Fibroblast of pulmonary artery (primary cell): ENCODE results near the gene KIRREL3.

Source experiments
- DNase-seq: peaks from one replicate; pipeline ENCODE4 v3.0.0-alpha.2; 2010; ENCODE audit warnings: low read depth
- H3K4me3 ChIP-seq: replicated peaks from 2 replicates; pipeline ENCODE4 v1.5.1; 2011; ENCODE audit warnings: low read depth, mild to moderate bottlenecking, control low read depth, low read length, moderate library complexity
- CTCF ChIP-seq: IDR thresholded peaks from 2 replicates; pipeline ENCODE4 v1.5.1; 2011; ENCODE audit warnings: mild to moderate bottlenecking, control low read depth, low read length, inconsistent platforms; ENCODE audit errors: missing control alignments

KIRREL3 gene

DNA sequence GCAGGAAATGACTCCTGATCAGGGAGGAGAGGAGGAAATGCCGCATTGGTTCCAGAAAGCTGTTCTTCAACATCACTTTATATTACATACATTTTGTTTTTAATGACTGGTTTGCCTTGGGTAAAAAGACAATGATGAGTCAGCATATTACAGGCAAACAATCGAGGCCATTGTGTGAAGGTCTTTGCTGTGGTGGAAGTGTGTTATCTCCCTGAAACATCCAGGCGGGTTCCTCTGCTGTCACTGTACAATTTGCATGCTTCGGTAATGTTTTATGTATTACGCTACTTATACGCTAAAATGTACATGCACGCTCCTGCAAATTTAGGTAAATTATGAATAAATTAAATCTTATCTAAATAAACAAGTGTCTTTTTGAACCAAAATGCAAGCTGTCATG, 161.1 kb downstream of the KIRREL3 start:
- no peak for DNase-seq
- no peak for TF ChIP-seq CTCF
- no peak overlapping the region for H3K4me3 ChIP-seq

DNA sequence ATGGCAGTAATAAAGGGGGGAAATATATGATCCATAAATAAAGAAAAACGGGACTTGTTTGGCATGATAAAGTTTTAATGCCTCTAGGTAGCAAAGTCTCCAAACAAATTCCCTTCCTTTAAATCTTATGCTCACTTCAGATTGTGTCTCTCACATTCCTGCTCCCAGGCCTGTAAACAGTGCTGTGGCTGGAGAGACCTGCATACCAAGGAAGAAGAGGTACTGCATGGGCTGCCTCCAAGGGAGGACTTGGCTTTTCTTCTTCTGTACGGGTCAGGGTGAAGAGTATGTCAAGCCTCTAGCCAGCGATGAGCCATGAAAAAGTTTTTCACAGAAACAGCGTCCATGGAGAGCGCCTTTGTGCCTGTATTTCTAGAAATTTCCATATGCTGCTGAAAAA, 161.8 kb downstream of the KIRREL3 start:
- TF ChIP-seq CTCF = no peak
- H3K4me3 ChIP-seq = no peak overlapping the region
- DNase-seq = no peak

- no peak overlapping the region for H3K4me3 ChIP-seq
- no peak for DNase-seq
- no peak for TF ChIP-seq CTCF
Measured at GRCh38 chr11:126837581-126837980, 163.0 kb downstream of the KIRREL3 start.

GRCh38 chr11:126834573-126834972, 166.0 kb downstream of the KIRREL3 start:
- no peak for DNase-seq
- no peak for TF ChIP-seq CTCF
- H3K4me3 ChIP-seq = no peak overlapping the region

DNA sequence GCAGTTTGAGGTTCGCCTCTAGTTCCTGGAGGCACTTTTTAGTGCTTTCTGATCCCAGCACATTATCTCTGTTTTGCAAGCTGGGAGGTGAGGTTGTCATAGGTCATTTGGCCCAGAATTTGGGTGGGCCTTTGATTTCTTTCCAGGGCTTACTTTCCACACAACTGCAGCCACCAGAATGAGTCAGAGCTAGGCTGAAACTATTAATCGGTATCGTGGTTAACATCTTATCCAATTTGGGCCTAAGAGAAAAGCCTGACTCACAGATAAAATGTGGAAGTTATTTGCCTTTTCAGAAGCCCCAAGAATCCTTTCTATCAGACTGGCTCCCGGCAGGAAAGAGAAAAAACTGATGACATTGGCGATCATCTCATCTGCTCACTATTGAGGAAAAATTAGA, 166.4 kb downstream of the KIRREL3 start:
- no peak overlapping the region for H3K4me3 ChIP-seq
- no peak for TF ChIP-seq CTCF
- peak; percentile 28 for DNase-seq

DNA sequence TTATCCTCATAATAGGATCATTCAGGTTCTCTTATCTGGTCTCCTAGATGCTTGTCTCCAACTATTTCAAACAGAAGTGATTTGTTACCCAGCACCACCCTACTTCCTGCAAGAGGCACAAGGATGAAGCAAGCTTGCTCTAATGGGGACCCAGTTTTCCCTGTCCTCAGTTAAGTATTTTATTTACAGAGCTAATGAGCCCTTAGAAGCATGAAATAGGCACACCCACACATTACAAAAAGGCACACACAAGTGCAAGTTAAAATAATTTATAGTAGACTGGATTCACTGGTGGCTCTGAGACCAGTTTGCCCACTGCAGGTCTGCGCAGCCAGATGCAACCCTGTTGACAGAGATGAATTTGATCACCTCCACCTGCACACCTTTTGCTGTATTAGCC, 167.5 kb downstream of the KIRREL3 start:
- H3K4me3 ChIP-seq = no peak overlapping the region
- TF ChIP-seq CTCF = no peak
- no peak for DNase-seq

- DNase-seq = no peak
- no peak overlapping the region for H3K4me3 ChIP-seq
- TF ChIP-seq CTCF = no peak
Measured at GRCh38 chr11:126832387-126832786, 168.2 kb downstream of the KIRREL3 start.
